Epithelial cell of proximal tubule (primary cell): ENCODE measurements around the gene BTD. TPM values are rescaled to one million over a fixed set of nuclear protein-coding genes. Genes with fewer than 3 reads are reported as not detected.

Experiments used
- DNase-seq: peaks from one replicate; pipeline ENCODE4 v3.0.0-alpha.2; 2011; ENCODE audit warnings: low read depth
- H3K4me3 ChIP-seq: 2 replicates; pipeline ENCODE4 v1.5.1; 2011; ENCODE audit warnings: low read depth, mild to moderate bottlenecking, low read length
- CTCF ChIP-seq: conservative IDR thresholded peaks from 2 replicates; pipeline ENCODE4 v1.5.1; 2012; ENCODE audit warnings: low read depth, mild to moderate bottlenecking, low read length
- total RNA-seq: library from RNA; depleted of rRNA; stranded (reverse); fragments of >200 nt; gene quantifications from 2 replicates; pipeline ENCODE4 v1.2.3, GENCODE V29; 2015

BTD gene
- total RNA-seq, 1 donor from 2014 or later: 16.0 TPM

GRCh38 chr3:15645740-15646501 is 44.4 kb downstream of the BTD start:
- DNase-seq: peak; percentile 68
- TF ChIP-seq CTCF: no peak
- no peak overlapping the region for H3K4me3 ChIP-seq

DNA sequence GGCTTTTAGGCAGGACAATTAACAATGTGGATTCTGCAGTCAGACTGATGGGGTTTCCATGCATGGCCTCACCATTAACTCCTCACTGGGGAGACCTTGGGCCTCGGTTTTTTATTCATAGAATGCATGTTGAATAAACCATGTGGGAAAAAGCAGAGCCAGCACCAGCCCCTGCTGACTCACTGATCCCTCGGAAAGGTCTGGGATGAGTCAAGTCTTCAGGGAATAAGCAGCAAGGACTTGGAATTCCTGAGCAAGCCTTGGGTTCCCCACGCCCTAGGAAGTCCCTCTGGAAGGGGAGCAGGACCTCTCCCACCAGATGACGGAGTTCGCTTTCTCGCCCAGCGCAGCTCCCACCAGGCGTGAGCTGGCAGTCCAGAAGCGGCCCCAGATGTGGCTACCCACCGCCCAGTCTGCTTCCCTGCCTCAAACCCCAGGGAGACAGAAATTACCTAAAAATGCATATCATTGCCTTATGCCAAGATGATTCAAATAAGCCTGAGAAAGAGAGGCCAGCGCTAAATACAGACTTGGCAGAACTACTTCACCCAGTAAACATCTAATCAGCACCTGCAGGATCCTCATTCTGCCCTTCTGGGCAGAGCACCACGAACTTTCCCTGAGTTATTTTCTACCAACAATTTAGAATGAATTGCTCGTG is 45.4 kb downstream of the BTD start:
- peak overlapping the region; percentile 10 for H3K4me3 ChIP-seq
- peak; percentile 95 for DNase-seq
- no peak for TF ChIP-seq CTCF

- no peak for TF ChIP-seq CTCF
- no peak overlapping the region for H3K4me3 ChIP-seq
- DNase-seq: no peak
These were observed 46.1 kb downstream of the BTD start for GRCh38 chr3:15647611-15648167.

- H3K4me3 ChIP-seq: no peak overlapping the region
- no peak for TF ChIP-seq CTCF
- DNase-seq: no peak
These were observed 47.8 kb downstream of the BTD start for GRCh38 chr3:15649341-15649740.

- TF ChIP-seq CTCF: no peak
- H3K4me3 ChIP-seq: no peak overlapping the region
- DNase-seq: no peak
These were observed 48.3 kb downstream of the BTD start for GRCh38 chr3:15649858-15650257.

GRCh38 chr3:15651396-15651795 is 49.9 kb downstream of the BTD start:
- TF ChIP-seq CTCF: no peak
- DNase-seq: no peak
- H3K4me3 ChIP-seq: no peak overlapping the region

DNA sequence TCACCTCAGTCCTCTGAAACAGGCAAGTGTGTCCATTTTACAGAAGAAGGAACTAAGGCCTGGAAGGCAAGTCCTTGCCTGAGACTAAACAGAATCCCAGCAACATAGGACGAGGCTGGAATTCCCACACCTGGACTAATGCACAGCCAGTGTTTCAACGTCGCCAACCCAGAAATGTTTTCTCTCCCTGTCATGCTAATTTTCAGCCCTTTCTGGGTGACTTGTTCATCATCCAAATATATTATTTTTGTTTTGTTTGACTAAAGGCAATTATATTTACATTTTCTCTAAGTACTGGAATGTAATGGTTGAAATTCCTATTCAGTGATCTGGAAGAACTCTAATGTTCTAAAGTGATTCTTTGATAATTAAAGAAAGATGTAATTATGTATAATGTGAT is 51.8 kb downstream of the BTD start:
- no peak for DNase-seq
- no peak for TF ChIP-seq CTCF
- H3K4me3 ChIP-seq: no peak overlapping the region
